A549 (cell line): ENCODE data around the gene ZDHHC11B. TPM values are rescaled to one million over a fixed set of nuclear protein-coding genes. Genes with fewer than 3 reads are reported as not detected.

Experiments used
- ATAC-seq, 2 experiments: fragments of 200-7000 bp in 1 of 2; fragments of >200 bp in 1 of 2; cut with Nextera tagmentation in 1 of 2; cut with Tn5 transposase in 1 of 2; 3 replicates each; pipeline versions ENCODE4 v1.8.0 to v1.9.1; 2018 to 2020; ENCODE audit warnings: mild to moderate bottlenecking in 1 of 2, moderate library complexity in 1 of 2
- CTCF ChIA-PET: fragments of 300-600 bp; sonication (Branson Sonifier 250); formaldehyde crosslinking; extraction: SDS; loops from one replicate; lab custom pipeline; 2021; ENCODE audit warnings: antibody characterized with exemption, inconsistent platforms; lab: Yijun Ruan, JAX
- POLR2A ChIA-PET: fragments of 350-600 bp; formaldehyde crosslinking; extraction: SDS; loops from one replicate; lab custom pipeline; 2021; ENCODE audit warnings: antibody characterized with exemption, inconsistent platforms; lab: Yijun Ruan, JAX
- DNase-seq, 2 experiments: peaks; one replicate each; pipeline versions ENCODE4 v3.0.0 to v3.0.0-alpha.2; 2011 to 2016; ENCODE audit warnings: low read depth in 1 of 2, low spot score in 1 of 2
- FAIRE-seq: peaks from 2 replicates; lab custom pipeline; 2011; peaks lifted over from hg19 to GRCh38; lab: Jason Lieb, UNC
- H3K27ac ChIP-seq, 2 experiments: fragments of >200 bp; sonication (Bioruptor Twin); formaldehyde crosslinking; 3 replicates each; pipeline ENCODE4 v1.5.1; 2016 to 2017
- H3K4me1 ChIP-seq: fragments of >200 bp; sonication (Bioruptor Twin); formaldehyde crosslinking; 3 replicates; pipeline ENCODE4 v1.6.1; 2016
- H3K4me2 ChIP-seq: fragments of >200 bp; sonication (Bioruptor Twin); formaldehyde crosslinking; 3 replicates; pipeline ENCODE4 v1.6.1; 2016
- H3K4me3 ChIP-seq: fragments of >200 bp; sonication (Bioruptor Twin); formaldehyde crosslinking; 3 replicates; pipeline ENCODE4 v1.5.1; 2016
- H3K9me3 ChIP-seq: fragments of >200 bp; sonication (Bioruptor Twin); formaldehyde crosslinking; 3 replicates; pipeline ENCODE4 v1.6.1; 2016
- BHLHE40 ChIP-seq: IDR thresholded peaks from 2 replicates; pipeline ENCODE4 v1.6.1; 2012; ENCODE audit warnings: low read depth, low read length, inconsistent platforms
- CBX8 ChIP-seq: fragments of 200-600 bp; sonication (generic); IDR thresholded peaks from 2 replicates; pipeline ENCODE4 v1.6.1; 2016
- CHD4 ChIP-seq: fragments of 200-600 bp; sonication (generic); IDR thresholded peaks from 2 replicates; pipeline ENCODE4 v1.6.1; 2016; ENCODE audit warnings: antibody characterized with exemption, mild to moderate bottlenecking, borderline replicate concordance
- EHF ChIP-seq: fragments of 250-450 bp; sonication (Bioruptor Pico); IDR thresholded peaks from 2 replicates; pipeline ENCODE4 v1.5.0; 2020; ENCODE audit warnings: mild to moderate bottlenecking
- EP300 ChIP-seq, 2 experiments: fragments of >200 bp; sonication (Bioruptor Twin); formaldehyde crosslinking; IDR thresholded peaks; 2 replicates in 1 of 2; 3 replicates in 1 of 2; pipeline ENCODE4 v1.6.1; 2016 to 2017
- FOSB ChIP-seq: fragments of 250-450 bp; sonication (Bioruptor Pico); IDR thresholded peaks from 2 replicates; pipeline ENCODE4 v1.5.0; 2020; ENCODE audit warnings: mild to moderate bottlenecking, moderate library complexity
- FOXS1 ChIP-seq: fragments of 250-450 bp; sonication (Bioruptor Pico); IDR thresholded peaks from 2 replicates; pipeline ENCODE4 v1.5.0; 2020; ENCODE audit warnings: mild to moderate bottlenecking, moderate library complexity
- GATA3 ChIP-seq: IDR thresholded peaks from 2 replicates; pipeline ENCODE4 v1.6.1; 2012; ENCODE audit warnings: borderline replicate concordance
- HOXA7 ChIP-seq: fragments of 250-450 bp; sonication (Bioruptor Pico); IDR thresholded peaks from 2 replicates; pipeline ENCODE4 v1.5.0; 2020; ENCODE audit warnings: mild to moderate bottlenecking, moderate library complexity
- HOXB13 ChIP-seq: fragments of 250-450 bp; sonication (Bioruptor Pico); IDR thresholded peaks from 2 replicates; pipeline ENCODE4 v1.5.0; 2020; ENCODE audit warnings: low read depth, mild to moderate bottlenecking, moderate library complexity
- KDM1A ChIP-seq: fragments of 200-600 bp; sonication (generic); IDR thresholded peaks from 2 replicates; pipeline ENCODE4 v1.6.1; 2016; ENCODE audit warnings: low read depth, mild to moderate bottlenecking
- KDM5A ChIP-seq: fragments of 200-600 bp; sonication (generic); IDR thresholded peaks from 2 replicates; pipeline ENCODE4 v1.6.1; 2016; ENCODE audit warnings: antibody characterized with exemption, mild to moderate bottlenecking
- MYC ChIP-seq: IDR thresholded peaks from 2 replicates; pipeline ENCODE4 v1.6.1; 2012; ENCODE audit warnings: mild to moderate bottlenecking, inconsistent platforms, low read length, improper control_type of control experiment, borderline replicate concordance
- NR3C1 ChIP-seq: fragments of >200 bp; sonication (Bioruptor Twin); formaldehyde crosslinking; IDR thresholded peaks from 3 replicates; pipeline ENCODE4 v1.6.1; 2017
- RARB ChIP-seq: fragments of 250-450 bp; sonication (Bioruptor Pico); IDR thresholded peaks from 2 replicates; pipeline ENCODE4 v1.8.0; 2021; ENCODE audit warnings: mild to moderate bottlenecking, moderate library complexity
- RFX5 ChIP-seq: fragments of 450-650 bp; IDR thresholded peaks from 2 replicates; pipeline ENCODE4 v1.7.1; 2014; ENCODE audit warnings: antibody characterized with exemption, mild to moderate bottlenecking, moderate library complexity
- TP53 ChIP-seq: fragments of 250-450 bp; sonication (Bioruptor Pico); IDR thresholded peaks from 2 replicates; pipeline ENCODE4 v1.5.0; 2021; ENCODE audit warnings: mild to moderate bottlenecking, moderate library complexity
- ZC3H11A ChIP-seq: fragments of 450-650 bp; IDR thresholded peaks from 2 replicates; pipeline ENCODE4 v1.6.1; 2014; ENCODE audit warnings: antibody characterized with exemption, mild to moderate bottlenecking
- ZFP36 ChIP-seq: fragments of 450-650 bp; IDR thresholded peaks from 2 replicates; pipeline ENCODE4 v1.6.1; 2014; ENCODE audit warnings: borderline replicate concordance; ENCODE audit not compliant: partially characterized antibody
- ZSCAN20 ChIP-seq: fragments of 250-450 bp; sonication (Bioruptor Pico); IDR thresholded peaks from 2 replicates; pipeline ENCODE4 v1.8.0; 2022; ENCODE audit warnings: mild to moderate bottlenecking, moderate library complexity
- WGBS: methylation state at CpG from one replicate; pipeline ENCODE4 v1.1.6; 2017; ENCODE audit errors: missing lambda C conversion rate; 5-methylcytosine and 5-hydroxymethylcytosine counted together
- polyA plus RNA-seq, 4 experiments: library from polyadenylated mRNA; depleted of rRNA in 3 of 4; stranded (reverse); fragments of >200 nt; fragmentation: RNase III in 1 of 4; extraction: RNeasy Plus Mini Kit Qiagen cat#74134 plus additional on column Dnase treatment in 1 of 4; gene quantifications; 2 replicates in 3 of 4; 3 replicates in 1 of 4; pipeline ENCODE4 v1.2.3, GENCODE V29; 2011 to 2017
- TF ChIP-seq, protein P1 (sequence below): fragments of 150-350 bp; IDR thresholded peaks from 2 replicates; pipeline ENCODE4 v1.6.1; 2014; ENCODE audit warnings: low read depth, mild to moderate bottlenecking, low read length
- TF ChIP-seq, protein P2 (sequence below): fragments of 450-650 bp; IDR thresholded peaks from 2 replicates; pipeline ENCODE4 v1.6.1; 2014; ENCODE audit warnings: antibody characterized with exemption
- TF ChIP-seq, protein P3 (sequence below): fragments of 200-600 bp; sonication (generic); IDR thresholded peaks from 2 replicates; pipeline ENCODE4 v1.6.1; 2016; ENCODE audit warnings: antibody characterized with exemption, mild to moderate bottlenecking, moderate library complexity
- TF ChIP-seq, protein P4 (sequence below): fragments of 250-450 bp; sonication (Bioruptor Pico); IDR thresholded peaks from 2 replicates; pipeline ENCODE4 v1.5.0; 2021; ENCODE audit warnings: mild to moderate bottlenecking, moderate library complexity, borderline replicate concordance
- TF ChIP-seq, protein P5 (sequence below): IDR thresholded peaks from 2 replicates; pipeline ENCODE4 v1.6.1; 2012
- TF ChIP-seq, protein P6 (sequence below): fragments of >200 bp; sonication (Bioruptor Twin); formaldehyde crosslinking; IDR thresholded peaks from 3 replicates; pipeline ENCODE4 v1.5.1; 2016

The ZDHHC11B gene
- polyA plus RNA-seq, 2 of the 4 experiments (the other 2 are of a cell fraction), result 0.18 to 1.0 TPM

DNA sequence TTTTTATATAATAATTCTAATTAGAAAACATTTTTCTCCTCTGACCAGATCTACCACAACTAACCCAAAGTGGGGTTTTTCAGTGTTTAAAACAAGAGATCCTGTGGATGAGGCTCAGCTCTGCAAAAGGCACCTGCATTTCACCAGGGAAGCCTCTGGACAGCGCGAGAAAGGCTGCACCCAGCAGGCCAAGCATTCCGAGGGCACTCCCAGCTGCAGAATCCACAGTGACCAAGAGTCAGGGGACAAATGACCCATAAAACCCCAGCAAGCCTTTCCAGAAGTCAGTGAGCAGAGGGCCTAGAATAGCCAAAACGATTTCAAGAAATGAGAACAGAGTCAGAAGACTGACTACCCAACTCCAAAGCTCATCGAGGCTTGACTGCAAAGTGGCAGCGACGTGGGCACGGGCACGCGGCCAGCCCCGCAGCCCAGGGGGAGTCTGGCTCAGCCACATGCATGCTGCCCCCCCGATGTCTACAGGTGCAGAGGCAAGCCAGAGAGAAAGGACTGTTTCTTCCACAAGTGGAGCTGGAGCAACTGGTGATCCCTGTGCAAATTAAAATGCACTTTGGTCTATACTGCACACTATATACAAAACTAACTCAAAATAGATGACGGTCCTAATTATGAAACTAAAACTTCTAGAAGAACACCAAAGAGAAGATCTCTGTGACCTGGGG is 117.6 kb downstream of the ZDHHC11B start:
- FAIRE-seq, result no peak
- CTCF ChIA-PET, result interaction anchor here (0.5 to 2.1 kb wide), 7 partner anchors 11 to 507 kb away, joined by 3 to 5 read pairs (median 3); no protein-coding TSS in a partner anchor
- no peak overlapping the region for H3K27ac ChIP-seq

GRCh38 chr5:665956-666711 is 118.4 kb downstream of the ZDHHC11B start:
- DNase-seq (no peak), ATAC-seq (no peak), FAIRE-seq (no peak)
- POLR2A ChIA-PET, result no interaction called here
- no peaks in the 10 kb centered on the region for H3K9me3 ChIP-seq
- 94% methylated on average over 26 of the region's 40 CpGs for WGBS
- peaks cover 14% of the 10 kb centered on the region for H3K4me1 ChIP-seq
- CTCF ChIA-PET, result interaction anchor here (0.5 to 2.1 kb wide), 9 partner anchors 10 to 508 kb away, joined by 3 to 5 read pairs (median 3); no protein-coding TSS in a partner anchor
- H3K4me3 ChIP-seq, result no peak overlapping the region
- H3K4me2 ChIP-seq, result no peak overlapping the region
- no peak overlapping the region for H3K27ac ChIP-seq
- TF ChIP-seq HOXB13 (CRISPR knock-in tag) (no peak), EP300 (IDR thresholded peaks at IDR 0.05) (no peak), CBX8 (no peak), CHD4 (no peak), RARB (no peak), KDM1A (no peak), MYC (no peak), HOXA7 (CRISPR knock-in tag) (no peak), GATA3 (no peak), TP53 (CRISPR knock-in tag) (no peak), ZSCAN20 (CRISPR knock-in tag) (no peak), RFX5 (no peak)
- TF ChIP-seq, protein P1, sequence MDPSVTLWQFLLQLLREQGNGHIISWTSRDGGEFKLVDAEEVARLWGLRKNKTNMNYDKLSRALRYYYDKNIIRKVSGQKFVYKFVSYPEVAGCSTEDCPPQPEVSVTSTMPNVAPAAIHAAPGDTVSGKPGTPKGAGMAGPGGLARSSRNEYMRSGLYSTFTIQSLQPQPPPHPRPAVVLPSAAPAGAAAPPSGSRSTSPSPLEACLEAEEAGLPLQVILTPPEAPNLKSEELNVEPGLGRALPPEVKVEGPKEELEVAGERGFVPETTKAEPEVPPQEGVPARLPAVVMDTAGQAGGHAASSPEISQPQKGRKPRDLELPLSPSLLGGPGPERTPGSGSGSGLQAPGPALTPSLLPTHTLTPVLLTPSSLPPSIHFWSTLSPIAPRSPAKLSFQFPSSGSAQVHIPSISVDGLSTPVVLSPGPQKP, result no peak
- TF ChIP-seq, protein P2, sequence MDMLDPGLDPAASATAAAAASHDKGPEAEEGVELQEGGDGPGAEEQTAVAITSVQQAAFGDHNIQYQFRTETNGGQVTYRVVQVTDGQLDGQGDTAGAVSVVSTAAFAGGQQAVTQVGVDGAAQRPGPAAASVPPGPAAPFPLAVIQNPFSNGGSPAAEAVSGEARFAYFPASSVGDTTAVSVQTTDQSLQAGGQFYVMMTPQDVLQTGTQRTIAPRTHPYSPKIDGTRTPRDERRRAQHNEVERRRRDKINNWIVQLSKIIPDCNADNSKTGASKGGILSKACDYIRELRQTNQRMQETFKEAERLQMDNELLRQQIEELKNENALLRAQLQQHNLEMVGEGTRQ, result no peak

More for the DNA sequence above, 117.6 kb downstream of the ZDHHC11B start:
- no peak for TF ChIP-seq ZFP36
- TF ChIP-seq, protein P3, sequence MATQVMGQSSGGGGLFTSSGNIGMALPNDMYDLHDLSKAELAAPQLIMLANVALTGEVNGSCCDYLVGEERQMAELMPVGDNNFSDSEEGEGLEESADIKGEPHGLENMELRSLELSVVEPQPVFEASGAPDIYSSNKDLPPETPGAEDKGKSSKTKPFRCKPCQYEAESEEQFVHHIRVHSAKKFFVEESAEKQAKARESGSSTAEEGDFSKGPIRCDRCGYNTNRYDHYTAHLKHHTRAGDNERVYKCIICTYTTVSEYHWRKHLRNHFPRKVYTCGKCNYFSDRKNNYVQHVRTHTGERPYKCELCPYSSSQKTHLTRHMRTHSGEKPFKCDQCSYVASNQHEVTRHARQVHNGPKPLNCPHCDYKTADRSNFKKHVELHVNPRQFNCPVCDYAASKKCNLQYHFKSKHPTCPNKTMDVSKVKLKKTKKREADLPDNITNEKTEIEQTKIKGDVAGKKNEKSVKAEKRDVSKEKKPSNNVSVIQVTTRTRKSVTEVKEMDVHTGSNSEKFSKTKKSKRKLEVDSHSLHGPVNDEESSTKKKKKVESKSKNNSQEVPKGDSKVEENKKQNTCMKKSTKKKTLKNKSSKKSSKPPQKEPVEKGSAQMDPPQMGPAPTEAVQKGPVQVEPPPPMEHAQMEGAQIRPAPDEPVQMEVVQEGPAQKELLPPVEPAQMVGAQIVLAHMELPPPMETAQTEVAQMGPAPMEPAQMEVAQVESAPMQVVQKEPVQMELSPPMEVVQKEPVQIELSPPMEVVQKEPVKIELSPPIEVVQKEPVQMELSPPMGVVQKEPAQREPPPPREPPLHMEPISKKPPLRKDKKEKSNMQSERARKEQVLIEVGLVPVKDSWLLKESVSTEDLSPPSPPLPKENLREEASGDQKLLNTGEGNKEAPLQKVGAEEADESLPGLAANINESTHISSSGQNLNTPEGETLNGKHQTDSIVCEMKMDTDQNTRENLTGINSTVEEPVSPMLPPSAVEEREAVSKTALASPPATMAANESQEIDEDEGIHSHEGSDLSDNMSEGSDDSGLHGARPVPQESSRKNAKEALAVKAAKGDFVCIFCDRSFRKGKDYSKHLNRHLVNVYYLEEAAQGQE, result no peak
- TF ChIP-seq CBX8, result no peak
- TF ChIP-seq ZC3H11A, result no peak
- TF ChIP-seq ZSCAN20 (CRISPR knock-in tag), result no peak
- TF ChIP-seq NR3C1, result no peak
- TF ChIP-seq, protein P4, sequence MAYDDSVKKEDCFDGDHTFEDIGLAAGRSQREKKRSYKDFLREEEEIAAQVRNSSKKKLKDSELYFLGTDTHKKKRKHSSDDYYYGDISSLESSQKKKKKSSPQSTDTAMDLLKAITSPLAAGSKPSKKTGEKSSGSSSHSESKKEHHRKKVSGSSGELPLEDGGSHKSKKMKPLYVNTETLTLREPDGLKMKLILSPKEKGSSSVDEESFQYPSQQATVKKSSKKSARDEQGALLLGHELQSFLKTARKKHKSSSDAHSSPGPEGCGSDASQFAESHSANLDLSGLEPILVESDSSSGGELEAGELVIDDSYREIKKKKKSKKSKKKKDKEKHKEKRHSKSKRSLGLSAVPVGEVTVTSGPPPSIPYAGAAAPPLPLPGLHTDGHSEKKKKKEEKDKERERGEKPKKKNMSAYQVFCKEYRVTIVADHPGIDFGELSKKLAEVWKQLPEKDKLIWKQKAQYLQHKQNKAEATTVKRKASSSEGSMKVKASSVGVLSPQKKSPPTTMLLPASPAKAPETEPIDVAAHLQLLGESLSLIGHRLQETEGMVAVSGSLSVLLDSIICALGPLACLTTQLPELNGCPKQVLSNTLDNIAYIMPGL (CRISPR knock-in tag), result no peak
- TF ChIP-seq FOXS1 (CRISPR knock-in tag), result no peak
- no peak for TF ChIP-seq RFX5
- TF ChIP-seq KDM5A, result no peak
- no peak for TF ChIP-seq FOSB (CRISPR knock-in tag)
- no peak for TF ChIP-seq EHF
- TF ChIP-seq, protein P5, sequence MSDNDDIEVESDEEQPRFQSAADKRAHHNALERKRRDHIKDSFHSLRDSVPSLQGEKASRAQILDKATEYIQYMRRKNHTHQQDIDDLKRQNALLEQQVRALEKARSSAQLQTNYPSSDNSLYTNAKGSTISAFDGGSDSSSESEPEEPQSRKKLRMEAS, result no peak
- TF ChIP-seq BHLHE40, result no peak
- TF ChIP-seq, protein P6, sequence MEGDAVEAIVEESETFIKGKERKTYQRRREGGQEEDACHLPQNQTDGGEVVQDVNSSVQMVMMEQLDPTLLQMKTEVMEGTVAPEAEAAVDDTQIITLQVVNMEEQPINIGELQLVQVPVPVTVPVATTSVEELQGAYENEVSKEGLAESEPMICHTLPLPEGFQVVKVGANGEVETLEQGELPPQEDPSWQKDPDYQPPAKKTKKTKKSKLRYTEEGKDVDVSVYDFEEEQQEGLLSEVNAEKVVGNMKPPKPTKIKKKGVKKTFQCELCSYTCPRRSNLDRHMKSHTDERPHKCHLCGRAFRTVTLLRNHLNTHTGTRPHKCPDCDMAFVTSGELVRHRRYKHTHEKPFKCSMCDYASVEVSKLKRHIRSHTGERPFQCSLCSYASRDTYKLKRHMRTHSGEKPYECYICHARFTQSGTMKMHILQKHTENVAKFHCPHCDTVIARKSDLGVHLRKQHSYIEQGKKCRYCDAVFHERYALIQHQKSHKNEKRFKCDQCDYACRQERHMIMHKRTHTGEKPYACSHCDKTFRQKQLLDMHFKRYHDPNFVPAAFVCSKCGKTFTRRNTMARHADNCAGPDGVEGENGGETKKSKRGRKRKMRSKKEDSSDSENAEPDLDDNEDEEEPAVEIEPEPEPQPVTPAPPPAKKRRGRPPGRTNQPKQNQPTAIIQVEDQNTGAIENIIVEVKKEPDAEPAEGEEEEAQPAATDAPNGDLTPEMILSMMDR, result no peak
- Histone ChIP-seq H3K4me2 (no peak overlapping the region), H3K9me3 (no peaks in the 10 kb centered on the region), H3K4me3 (no peak overlapping the region), H3K4me1 (peaks cover 21% of the 10 kb centered on the region)
- DNase-seq (no peak), ATAC-seq (no peak)
- POLR2A ChIA-PET, result no interaction called here
- 84% methylated on average over 13 of the region's 13 CpGs for WGBS
